Adipose tissue (tissue), 3 donors: ENCODE measurements around the gene IGF2BP2. TPM values are rescaled to one million over a fixed set of nuclear protein-coding genes. Genes with fewer than 3 reads are reported as not detected.
"Not testable (repeated sequence)": the region's sequence is repeated elsewhere in the genome, so short reads cannot be mapped to it uniquely, and the experiment has no call there.

ENCODE experiments used
- H3K27ac ChIP-seq: one replicate; pipeline ENCODE4 v1.5.1; 2013; ENCODE audit warnings: low read depth, low read length
- WGBS, 3 donors: extraction: QIAGEN DNeasy Blood & Tissue Kit; methylation state at CpG; one replicate each; pipeline ENCODE4 v1.1.7; 2013; 5-methylcytosine and 5-hydroxymethylcytosine counted together
- polyA plus RNA-seq, 3 donors: library from polyadenylated mRNA; stranded (reverse); fragments of 200-250 nt; gene quantifications; one replicate each; pipeline ENCODE4 v1.2.3, GENCODE V29; 2013
- donor health status: healthy with polysubstance abuse.
- donor health status: Bipolar disorder and iron deficiency.
- donor health status: healthy.

Gene IGF2BP2
- polyA plus RNA-seq, 3 donors, result 3.5 to 6.0 (median 4.3) TPM

DNA sequence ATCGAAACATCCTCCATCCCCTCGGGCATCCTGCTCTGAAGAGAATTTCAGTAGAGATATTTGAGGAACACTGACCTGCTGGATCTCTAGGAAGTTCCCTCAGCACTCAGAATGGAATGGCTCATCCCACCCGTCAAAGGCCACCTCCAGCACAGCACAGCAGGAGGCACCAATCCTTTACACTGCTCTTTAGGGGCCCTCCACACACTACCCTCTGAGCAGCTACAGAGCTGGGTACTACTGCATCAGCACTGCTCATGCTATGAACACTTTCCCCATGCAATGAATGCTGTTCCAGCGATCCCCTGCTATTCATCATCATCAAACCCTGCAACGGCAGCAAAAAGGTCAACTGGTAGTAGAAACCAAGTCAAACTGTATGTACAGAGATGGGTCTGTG is 40.5 kb downstream of the IGF2BP2 start:
- 85 to 90% (median 87%) methylated on average over 5 of the region's 5 CpGs for WGBS, 3 donors
- no peak overlapping the region for H3K27ac ChIP-seq

DNA sequence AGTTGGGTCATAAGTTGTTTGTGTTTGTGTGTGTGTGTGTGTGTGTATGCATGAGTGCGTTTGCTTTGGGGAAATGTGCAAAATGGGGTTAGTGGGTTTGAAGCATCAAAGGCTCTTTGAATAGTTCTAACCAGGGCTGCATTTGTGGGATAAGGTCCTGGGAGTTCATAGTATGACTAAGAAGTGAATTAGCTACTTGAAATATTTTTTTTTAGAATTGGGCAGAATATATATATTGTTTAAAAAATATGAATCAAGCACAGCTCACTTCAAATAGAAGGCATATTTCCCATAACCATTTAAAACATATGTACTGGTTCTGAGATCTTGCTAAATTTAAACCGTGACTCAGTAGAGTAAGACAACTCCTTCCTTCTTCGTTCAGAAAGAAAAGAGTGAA is 43.1 kb downstream of the IGF2BP2 start:
- 80 to 84% (median 83%) methylated on average over 3 of the region's 3 CpGs for WGBS, 3 donors
- H3K27ac ChIP-seq, result no peak overlapping the region

DNA sequence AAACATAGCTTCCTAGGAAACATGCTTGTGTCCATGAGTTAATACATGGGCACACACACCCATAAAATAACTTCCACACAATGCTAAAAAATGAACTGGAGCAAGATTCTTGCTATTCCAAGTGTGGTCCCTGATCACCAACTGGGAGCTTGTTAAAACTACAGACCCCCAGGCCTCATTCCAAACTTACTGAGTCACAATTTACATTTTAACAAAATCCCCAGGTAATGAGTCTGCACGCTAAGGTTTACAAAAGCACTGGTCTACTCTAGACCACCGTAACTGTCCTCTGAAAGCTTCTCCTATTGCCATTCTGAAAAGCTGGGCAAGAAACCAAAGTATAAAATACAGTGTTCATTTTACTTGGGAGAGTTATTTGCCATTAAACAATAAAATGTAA is 45.4 kb downstream of the IGF2BP2 start:
- no peak overlapping the region for H3K27ac ChIP-seq
- 91 to 94% (median 94%) methylated on average over 2 of the region's 2 CpGs for WGBS, 3 donors

DNA sequence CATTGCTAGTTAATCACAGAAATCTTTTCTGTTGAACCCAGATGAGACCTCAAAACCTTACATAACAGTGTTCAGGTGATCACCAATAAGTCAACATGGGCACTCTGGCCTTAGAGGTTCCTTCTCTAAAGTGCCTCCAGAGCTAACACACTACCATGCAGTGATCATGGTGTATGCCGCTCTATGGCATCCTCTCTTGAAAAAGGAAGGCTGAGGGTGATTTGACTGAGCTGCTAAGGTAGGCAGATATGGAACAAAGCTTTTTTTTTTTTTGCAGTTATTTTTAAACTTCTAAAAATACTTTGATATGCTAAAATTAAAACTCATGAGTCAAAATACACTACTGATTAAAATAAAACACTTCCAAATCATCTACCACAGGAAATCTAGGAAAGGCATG is 46.0 kb downstream of the IGF2BP2 start:
- 100% methylated on average over 1 of the region's 1 CpG for WGBS, 3 donors
- no peak overlapping the region for H3K27ac ChIP-seq

DNA sequence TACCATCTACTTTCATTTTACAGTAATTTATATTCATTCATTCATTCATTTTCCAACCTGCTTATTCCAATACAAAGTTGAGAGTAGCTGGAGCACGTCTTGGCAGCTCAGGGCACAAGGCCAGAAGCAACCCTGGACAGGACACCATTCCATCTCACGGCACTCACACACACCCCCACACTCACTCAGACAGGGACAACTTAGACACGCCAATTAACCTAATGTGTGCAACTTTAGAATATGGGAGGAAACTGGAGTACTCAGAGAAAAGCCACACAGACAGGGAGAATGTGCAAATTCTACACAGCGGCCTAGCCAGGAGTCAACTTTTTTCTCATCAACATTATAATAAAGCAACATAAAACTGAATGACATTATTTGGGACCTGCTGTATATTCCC is 46.7 kb downstream of the IGF2BP2 start:
- no peak overlapping the region for H3K27ac ChIP-seq
- 75 to 84% (median 83%) methylated on average over 4 of the region's 4 CpGs for WGBS, 3 donors

DNA sequence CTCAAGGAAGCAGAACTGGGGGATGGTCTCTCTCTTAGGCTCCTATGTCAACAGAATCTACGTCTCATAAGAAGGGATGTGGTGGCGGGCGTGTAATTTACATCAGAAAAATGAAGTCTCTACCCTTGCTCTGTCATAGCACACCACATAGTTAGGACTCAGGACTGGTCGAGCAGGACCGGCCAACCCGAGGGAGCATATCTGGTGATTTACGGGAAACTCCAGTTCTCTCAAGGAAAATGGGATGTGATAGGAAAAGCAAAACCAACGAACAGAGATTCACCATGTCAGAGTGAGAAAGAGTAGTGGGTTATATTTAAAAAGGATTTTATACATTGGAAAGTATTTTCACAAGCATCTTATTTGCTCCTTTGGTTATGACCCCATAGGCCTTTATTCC is 54.7 kb downstream of the IGF2BP2 start:
- 78 to 88% (median 82%) methylated on average over 8 of the region's 8 CpGs for WGBS, 3 donors

DNA sequence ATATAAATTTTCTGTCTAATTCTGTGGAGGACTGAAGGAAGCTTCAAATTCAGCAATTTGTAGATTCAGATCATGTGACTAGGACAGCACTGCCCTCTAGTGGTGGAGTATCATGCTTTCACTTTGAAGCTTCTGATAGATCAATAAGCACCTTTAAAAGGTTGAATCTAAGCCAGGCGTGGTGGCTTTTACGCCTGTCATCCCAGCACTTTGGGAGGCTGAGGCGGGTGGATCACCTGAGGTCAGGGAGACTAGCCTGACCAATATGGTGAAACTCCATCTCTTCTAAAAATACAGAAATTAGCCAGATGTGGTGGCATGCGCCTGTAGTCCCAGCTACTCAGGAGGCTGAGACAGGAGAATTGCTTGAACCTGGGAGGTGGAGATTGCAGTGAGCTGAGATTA is 56.3 kb downstream of the IGF2BP2 start:
- 62 to 75% (median 73%) methylated on average over 4 of the region's 4 CpGs for WGBS, 3 donors
- H3K27ac ChIP-seq, result not testable (repeated sequence)

More for the DNA sequence above, 54.7 kb downstream of the IGF2BP2 start:
- no peak overlapping the region for H3K27ac ChIP-seq

DNA sequence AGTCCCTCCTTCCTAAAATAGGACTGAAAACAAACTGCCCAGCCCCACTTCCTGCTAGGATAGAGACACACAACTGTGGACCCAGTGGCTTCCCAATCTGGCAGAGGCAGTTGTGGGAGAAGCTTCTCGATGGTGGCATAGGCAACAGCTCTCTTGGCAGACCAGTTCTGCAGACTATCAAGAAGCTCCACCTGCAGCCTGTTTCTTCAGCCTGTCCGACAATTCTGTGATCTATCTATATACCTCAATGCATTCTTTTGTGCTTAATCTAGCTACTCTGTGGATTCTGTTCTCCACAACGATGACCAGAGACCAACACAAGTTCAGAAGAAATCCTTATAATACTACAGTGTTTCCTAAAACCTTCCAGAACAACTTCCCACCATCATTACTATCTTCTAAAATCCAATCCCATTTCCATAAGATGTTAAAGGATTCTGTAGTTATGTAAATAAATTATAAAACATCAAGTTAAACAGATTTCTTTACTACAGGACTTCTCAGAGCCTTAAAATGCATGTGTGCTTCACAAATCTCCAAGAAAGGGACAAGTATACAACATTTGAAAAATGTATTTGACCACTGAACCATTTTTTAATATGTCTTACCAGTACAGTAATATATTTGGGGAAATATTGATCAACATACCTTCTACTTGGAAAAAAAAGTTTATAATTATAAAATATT is 57.7 kb downstream of the IGF2BP2 start:
- no peak overlapping the region for H3K27ac ChIP-seq
- WGBS, 3 donors, result 56 to 61% (median 59%) methylated on average over 3 of the region's 3 CpGs

DNA sequence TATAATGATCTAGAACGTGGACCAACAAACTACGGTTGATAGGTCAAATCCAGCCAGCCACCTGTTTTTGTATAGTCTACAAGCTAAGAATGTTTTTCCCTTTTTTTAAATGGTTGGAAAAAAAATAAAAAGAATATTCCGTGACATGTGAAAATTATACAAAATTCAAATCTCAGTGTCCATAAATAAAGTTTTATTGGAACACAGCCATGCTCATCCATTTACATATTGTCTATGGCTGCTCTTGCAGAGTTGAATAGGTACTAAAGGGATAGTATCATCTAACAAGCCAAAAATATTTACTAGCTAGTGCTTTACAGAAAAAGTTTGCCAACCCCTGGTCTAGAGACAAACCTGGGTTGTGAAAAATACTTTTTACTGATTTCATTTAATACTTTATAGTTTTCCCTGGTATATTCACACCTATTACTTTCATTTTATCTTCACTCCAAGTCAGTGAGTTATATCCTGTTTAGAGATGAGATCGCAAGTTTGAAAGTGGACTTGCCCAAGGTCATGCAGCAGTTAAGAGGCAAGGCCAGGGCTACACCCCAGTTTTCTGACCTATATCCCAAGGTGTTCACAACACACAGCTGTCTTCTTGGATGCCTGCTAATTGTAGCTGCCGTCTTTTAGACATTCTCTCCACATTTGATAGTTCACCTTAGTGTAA is 58.4 kb downstream of the IGF2BP2 start:
- H3K27ac ChIP-seq, result no peak overlapping the region
- 63 to 80% (median 80%) methylated on average over 5 of the region's 5 CpGs for WGBS, 3 donors

DNA sequence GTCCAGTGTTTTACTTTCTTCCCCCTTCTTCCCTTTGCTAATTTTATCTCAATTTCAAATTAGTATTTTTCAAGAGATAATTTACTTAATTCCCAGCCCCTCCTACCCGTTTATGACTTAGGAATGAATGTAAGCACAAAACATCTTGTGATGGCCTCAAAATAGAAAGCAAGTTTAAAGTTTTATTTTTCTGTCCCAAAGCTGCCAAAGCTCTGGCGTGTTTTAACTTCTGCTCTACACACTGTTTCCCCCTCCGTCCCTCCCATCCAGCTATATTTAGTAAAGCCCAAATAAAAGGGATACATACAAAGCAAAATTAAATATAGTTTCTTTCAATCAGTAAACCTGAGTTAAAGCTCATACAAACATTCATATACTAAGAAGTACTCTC is 59.9 kb downstream of the IGF2BP2 start:
- H3K27ac ChIP-seq, result no peak overlapping the region
- WGBS, 3 donors, result 21 to 44% (median 21%) methylated on average over 3 of the region's 3 CpGs

DNA sequence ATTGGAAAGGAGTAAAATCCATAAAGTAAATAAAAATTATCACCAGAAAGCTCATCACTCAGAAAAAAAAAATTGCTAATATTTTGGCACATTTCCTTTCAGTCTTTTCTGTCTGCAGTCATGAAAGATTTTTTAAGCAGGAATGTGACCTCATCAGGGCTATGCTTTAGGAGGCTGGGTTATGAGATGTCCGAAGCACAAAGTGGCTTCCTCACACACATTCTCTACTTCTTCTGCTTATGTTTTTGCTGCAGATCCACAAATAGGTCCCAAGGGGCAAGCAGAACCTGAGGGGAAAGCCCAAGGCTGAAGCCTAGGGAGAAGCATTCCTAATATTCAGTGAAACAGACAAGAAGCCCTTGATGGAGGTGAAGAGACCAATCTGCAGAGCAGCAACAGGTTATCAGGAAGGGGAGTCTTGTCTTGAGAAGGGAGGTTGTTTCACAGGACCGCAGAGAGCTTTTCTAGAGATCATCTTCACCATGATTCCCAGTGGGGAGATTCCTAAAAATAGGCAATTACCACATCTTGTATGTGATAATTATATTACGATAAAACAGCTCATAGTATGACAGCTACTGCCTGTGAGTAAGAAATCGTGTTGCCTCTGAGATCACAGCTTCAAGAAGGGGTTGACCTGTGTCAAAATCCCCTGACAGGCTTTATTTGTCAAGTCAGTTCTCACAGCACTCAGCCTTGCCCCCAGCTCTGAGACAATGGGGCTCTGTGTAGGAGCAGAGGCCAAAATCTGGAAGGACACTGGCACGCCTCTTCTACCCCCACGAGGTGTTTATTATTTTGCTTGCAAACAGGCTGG is 60.5 kb downstream of the IGF2BP2 start:
- 22 to 44% (median 36%) methylated on average over 6 of the region's 6 CpGs for WGBS, 3 donors
- H3K27ac ChIP-seq, result no peak overlapping the region

DNA sequence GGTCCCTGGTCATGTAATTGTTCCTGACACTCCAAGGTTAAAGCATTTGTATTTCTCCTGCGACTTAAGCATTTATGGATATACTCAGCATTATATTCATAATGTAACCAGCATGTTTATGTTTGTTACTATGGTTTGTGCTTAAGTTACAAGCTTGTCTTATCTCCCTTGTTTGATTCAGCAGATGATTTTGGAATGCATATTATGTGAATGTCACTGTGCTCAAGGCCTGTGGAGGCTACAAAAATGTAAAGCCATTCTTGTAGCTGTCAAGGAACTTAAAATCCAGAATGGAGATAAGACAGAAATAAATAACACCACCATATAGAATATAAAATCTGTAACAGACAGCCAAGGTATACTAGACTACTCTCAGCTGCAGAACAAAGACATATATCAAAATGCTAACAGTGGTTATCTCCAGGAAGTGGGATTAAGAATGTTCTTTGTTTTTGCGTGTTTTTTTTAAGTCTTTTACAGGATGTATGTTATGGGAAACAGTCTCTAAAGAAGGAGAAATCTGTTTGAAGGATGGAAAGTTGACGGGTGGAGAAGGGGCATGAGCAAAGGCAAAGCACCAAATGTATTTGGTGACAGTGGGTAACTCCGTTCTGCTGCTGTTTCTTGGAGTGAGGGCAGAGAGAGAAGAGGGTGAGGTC is 61.4 kb downstream of the IGF2BP2 start:
- 48 to 72% (median 48%) methylated on average over 4 of the region's 4 CpGs for WGBS, 3 donors
- H3K27ac ChIP-seq, result no peak overlapping the region

DNA sequence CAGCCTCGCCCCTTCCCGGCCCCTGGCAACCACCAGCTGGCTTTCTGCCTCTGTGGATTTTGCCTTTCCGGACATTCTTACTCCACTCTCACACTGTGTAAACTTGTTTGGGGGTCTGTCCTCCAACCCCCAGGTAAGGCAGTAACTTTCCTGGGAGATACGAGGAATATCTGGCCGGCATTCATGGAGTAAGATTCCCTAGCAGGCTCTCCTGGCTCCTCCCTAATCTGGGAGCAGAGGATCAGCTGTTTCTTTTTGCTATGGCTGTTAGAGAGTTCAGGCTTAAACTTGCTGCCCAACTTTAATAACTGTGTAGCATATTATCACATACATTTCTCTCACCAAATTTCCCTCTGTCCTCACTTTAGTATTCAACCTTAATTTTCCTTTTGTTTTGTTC is 64.3 kb downstream of the IGF2BP2 start:
- H3K27ac ChIP-seq, result no peak overlapping the region
- 16 to 35% (median 31%) methylated on average over 5 of the region's 5 CpGs for WGBS, 3 donors

DNA sequence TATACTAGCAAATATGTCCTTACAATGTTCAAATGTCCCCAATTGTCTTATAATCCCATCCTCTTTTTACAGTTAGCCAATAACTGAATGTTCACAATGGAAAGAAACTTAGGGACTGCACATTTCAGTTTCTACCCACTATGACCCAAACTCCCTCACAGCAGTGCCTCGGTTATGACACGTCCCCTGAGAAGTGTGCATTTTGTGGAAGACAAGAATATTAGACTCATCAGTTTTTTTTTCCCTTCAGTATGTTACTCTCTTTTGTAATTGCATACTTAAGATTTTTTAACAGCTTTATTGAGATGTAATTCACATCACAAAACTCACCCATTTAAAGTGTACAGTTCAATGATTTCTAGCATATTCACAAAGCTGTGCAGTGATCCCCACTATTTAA is 64.8 kb downstream of the IGF2BP2 start:
- WGBS, 3 donors, result 27 to 70% (median 29%) methylated on average over 2 of the region's 2 CpGs
- H3K27ac ChIP-seq, result no peak overlapping the region

DNA sequence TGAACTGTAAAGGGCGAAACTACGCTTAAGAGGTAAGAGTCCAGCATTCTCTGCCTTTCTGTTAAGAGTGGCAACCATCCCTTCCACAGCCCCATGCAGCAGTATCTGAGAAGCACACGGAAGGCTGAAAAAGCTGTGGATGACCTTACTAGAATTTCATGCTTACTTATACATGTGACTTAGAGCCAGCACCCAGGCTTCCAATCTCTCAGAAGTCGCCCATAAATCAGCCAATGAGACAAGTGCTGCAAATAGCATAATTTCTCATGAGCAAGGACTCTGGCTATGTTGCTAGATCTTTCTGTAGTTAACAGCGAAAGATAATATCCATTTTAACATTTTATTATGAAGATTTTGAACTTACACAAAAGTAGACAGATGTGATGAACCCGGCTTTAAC is 65.3 kb downstream of the IGF2BP2 start:
- no peak overlapping the region for H3K27ac ChIP-seq
- WGBS, 3 donors, result 72 to 90% (median 87%) methylated on average over 6 of the region's 6 CpGs

DNA sequence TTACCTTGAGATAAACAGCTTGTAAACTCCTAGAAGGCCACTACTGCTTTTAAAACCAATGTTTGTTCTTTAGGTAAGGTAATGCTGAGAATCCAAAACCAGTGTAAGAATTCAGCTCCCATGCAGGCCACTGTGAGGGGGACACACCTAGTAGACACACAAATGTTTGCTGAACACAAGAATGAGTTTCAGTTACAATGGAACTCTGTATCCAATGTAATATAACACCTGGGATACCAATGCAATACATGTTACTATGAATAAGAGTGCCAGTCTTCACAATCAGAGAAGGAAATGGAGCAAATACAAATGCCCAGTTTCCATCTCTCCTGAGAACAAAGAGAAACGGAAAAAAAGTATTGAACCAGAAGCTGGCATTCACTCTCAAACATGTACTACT is 65.9 kb downstream of the IGF2BP2 start:
- WGBS, 3 donors, result 30 to 62% (median 61%) methylated on average over 1 of the region's 1 CpG
- no peak overlapping the region for H3K27ac ChIP-seq

DNA sequence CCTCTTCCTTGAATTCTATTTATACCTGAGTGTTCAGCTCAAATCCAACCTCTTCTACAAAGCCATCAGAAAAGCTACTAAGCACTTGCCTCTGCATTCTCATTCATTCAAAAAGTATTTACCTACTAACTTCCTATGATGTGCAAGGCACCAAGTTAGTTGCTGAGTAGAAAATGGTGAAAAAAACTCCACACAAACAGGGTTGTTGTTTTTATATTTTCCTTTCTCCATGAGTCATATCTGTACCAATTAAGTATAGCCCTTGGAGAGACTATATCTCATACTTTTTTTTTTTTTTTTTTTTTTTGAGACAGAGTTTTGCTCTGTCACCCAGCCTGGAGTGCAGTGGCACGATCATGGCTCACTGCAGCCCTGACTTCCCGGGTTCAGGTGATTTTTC is 67.7 kb downstream of the IGF2BP2 start:
- 88 to 96% (median 93%) methylated on average over 2 of the region's 2 CpGs for WGBS, 3 donors
- no peak overlapping the region for H3K27ac ChIP-seq

DNA sequence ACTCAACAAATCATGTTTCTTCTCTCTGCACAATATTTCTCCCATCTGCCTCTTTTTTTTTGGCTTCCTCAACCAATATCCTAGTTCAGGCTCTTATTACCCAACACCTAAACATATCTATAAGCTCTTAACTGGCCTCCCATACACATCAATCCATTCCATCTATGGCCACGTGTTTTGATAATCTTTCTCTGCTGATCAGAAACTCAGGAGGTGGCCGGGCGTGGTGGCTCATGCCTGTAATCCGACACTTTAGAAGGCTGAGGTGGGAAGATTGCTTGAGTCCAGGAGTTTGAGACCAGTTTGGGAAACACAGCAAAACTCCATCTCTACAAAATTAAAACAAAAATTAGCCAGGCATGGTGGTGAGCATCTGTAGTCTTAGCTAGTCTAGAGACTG is 68.4 kb downstream of the IGF2BP2 start:
- 92 to 97% (median 96%) methylated on average over 4 of the region's 4 CpGs for WGBS, 3 donors
- no peak overlapping the region for H3K27ac ChIP-seq

DNA sequence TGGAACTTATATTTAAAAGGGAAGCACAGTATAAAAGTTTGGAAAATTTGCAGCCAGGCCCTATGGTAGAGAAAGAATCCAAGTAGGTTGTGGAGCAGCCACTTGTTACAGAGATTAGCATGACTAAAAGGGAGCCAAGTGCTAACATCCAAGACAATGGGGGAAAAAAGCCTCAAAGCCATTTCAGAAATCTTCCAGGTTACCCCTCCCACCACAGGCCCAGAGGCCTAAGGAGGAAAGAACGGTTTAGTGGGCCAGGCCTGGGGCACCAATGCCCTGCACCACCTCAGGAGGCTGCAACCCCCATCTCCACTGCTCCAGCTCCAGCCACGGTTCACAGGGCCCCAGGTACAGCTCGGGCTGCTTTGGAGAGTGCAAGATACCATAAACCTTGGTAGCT is 69.9 kb downstream of the IGF2BP2 start:
- WGBS, 3 donors, result 83 to 95% (median 93%) methylated on average over 3 of the region's 3 CpGs
- H3K27ac ChIP-seq, result no peak overlapping the region
